Measurements from ENCODE around the gene NUDT16L1.

DNA sequence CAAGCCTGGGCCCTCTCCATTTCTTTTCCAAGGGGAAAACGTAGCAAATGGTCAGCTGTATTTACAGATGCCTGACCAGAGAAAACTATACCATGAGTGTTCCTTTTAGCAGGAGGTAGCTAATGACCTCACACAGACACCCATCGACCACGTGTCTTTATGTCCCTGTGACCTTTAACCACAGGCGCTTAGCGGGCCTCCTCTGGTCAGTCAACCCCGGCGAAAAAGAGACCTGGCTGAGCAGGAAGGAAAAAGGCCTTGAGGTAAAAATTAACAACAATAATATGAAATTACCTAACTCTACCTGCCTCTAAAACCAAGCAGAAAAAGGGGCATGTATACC lies 9.1 kb downstream of the NUDT16L1 start:
- TF ChIP-seq, protein P1, sequence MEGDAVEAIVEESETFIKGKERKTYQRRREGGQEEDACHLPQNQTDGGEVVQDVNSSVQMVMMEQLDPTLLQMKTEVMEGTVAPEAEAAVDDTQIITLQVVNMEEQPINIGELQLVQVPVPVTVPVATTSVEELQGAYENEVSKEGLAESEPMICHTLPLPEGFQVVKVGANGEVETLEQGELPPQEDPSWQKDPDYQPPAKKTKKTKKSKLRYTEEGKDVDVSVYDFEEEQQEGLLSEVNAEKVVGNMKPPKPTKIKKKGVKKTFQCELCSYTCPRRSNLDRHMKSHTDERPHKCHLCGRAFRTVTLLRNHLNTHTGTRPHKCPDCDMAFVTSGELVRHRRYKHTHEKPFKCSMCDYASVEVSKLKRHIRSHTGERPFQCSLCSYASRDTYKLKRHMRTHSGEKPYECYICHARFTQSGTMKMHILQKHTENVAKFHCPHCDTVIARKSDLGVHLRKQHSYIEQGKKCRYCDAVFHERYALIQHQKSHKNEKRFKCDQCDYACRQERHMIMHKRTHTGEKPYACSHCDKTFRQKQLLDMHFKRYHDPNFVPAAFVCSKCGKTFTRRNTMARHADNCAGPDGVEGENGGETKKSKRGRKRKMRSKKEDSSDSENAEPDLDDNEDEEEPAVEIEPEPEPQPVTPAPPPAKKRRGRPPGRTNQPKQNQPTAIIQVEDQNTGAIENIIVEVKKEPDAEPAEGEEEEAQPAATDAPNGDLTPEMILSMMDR (IDR thresholded peaks at IDR 0.05; ENCODE audit: low read depth, low read length) = no peak
- TF ChIP-seq, protein P2, sequence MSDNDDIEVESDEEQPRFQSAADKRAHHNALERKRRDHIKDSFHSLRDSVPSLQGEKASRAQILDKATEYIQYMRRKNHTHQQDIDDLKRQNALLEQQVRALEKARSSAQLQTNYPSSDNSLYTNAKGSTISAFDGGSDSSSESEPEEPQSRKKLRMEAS (IDR thresholded peaks at IDR 0.05; ENCODE audit: low read depth, low read length) = no peak
- TF ChIP-seq POLR2A (IDR thresholded peaks at IDR 0.05; ENCODE audit: extremely low read depth, insufficient read length) = no peak
- no peak for TF ChIP-seq MYC (IDR thresholded peaks at IDR 0.05; ENCODE audit: low read depth, low read length)
